Central memory CD4-positive, alpha-beta T cell (primary cell): Measurements from ENCODE around the gene CTPS2.

Experiments used
- DNase-seq: peaks from one replicate; pipeline ENCODE4 v3.0.0; 2022

CTPS2 gene

DNA sequence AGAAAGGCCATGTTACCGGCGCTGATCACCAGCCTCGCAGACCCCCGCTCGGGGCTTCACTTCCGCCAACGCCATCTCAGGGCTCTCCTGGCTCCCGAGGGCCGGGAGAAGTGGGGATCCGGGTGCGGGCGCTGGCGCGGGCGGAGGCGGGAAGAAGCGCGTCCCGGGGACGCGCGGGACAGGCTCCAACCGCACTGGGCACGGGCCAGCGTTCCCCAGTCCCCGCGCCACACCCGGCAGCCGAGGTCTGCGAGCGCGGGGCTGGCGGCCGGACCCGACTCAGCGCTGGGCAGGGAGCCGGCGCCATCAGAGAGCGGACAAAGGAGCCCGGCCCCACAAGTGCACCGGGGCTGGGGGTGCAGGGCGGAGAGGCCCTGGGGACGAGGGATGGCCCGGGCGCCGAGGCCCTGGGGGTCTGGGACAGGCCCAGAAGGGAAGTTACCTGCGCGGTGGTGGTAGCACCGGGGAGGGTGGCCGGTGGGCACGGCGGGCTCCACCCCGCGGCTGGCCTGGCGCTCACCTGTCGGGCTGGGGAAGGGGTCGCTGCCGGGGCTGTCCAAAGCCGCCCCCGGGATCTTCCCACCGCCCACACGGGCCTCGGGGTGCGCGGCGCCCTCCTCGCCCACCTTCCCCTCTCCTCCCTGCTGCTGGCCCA lies 449 bp downstream of the CTPS2 start:
- no peak for DNase-seq

DNA sequence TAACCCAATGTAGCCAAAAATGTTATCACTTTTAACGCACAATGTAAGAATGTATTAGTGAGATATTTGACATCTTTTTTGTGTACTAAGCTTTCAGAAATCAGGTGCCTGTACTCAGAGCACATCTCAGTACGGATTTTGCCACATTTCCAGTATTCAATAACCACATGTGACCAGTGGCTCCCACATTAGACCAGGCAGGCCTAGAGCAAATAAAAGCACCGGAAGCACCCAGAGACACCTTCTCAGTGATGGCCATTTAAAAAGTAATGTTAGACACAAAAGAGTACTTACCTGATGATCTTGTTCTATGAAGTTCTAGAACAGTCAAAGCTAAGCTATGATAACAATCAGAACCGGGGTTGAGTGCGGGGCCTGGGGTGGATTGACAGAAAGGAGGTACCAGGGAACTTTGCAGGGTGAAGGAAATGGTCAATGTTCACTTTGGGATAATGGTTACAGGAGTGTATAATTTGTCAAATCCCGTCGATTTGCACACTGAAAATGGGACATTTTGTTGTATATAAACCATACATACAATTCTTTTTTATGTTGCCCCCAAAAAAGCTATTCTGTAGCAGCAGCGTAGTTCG lies 1.2 kb downstream of the CTPS2 start:
- DNase-seq, result no peak

DNA sequence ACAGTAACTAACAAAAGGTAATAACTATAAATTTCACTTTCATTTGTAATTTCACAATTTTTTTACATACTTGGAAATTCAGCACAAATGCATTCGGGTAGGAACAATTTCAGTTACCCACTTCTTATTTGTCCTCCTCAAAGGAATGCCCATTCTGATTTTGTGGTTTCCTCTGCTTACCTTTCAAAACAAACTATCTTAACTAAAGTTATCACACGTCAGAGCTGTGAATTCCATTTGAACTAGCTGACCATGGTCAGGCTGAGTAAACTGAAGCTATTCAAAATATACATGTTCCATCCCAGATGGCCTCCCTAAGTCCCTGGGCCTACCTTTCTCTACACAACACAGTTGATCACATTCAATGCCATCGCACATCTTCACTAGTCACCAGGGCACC lies 4.5 kb downstream of the CTPS2 start:
- no peak for DNase-seq

DNA sequence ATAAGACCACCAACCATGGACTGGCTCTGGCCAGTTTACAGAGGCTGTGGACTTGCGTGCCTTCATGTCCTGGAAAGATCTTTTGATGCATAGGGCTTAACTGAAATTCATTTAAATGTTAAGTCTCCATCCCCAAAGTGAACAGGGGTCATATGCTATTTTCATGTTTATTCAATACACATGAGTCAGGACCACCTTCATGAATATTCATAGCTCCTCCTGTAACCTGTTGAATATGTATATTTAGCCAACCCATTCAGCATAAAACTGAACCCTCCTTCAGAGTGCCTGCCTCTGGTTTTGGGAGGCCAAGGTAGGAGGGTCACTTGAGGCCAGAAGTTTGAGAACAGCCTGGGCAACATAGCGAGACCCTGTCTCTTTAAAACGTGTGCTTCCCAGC lies 7.1 kb downstream of the CTPS2 start:
- DNase-seq, result no peak

DNA sequence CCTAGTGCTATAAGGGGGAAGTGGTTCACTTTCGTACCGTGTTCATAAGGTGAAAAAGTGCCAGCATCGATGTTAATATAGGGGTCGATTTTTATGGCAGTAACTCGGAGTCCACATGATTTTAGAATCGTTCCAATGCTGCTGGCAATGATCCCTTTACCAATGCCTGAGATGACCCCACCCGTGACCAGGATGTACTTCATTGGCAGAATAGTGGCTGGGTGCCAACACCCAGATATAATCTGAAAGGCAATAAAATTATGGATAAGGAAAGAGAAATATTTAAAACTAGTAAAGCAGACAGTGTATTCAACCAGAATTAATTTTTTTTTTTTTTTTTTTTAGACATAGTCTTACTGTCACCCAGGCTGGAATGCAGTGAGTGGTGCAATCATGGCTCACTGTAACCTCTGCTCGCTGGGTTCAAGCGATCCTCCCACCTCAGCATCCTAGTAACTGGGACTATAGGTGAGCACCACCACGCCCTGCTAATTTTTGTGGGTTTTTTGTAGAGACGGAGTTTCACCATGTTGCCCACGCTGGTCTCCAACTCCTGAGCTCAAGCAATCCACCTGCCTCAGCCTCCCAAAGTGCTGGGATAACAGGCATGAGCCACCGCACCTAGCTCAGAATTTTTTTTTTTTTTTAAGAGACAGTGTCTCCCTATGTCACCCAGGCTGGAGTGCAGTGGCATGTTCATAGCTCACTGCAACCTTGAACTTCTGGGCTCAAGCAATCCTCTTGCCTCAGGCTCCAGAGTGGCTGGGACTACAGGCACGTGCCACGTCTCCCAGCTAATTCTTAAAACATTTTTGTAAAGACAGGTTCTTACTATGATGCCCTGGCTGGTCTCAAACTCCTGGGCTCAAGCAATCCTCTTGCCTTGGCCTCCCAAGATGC lies 9.5 kb downstream of the CTPS2 start:
- no peak for DNase-seq

DNA sequence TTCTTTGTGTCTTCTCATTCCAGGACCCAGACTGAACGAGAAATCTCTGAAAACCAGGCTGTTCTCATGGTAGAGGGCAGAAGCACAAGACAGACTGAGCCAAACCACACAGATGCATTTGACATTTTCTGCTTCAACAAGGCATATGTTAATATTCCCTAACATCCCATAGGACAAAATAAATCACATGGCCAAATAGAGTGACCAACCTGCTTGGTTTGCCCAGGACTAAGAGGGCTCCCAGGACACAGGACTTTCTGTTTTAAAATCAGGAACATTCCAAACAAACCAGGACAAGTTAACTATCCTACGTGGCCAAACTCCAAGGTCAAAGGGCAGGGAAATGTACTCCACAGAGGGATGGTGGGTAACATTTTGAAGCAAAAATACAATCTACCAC lies 11.7 kb downstream of the CTPS2 start:
- DNase-seq, result no peak

DNA sequence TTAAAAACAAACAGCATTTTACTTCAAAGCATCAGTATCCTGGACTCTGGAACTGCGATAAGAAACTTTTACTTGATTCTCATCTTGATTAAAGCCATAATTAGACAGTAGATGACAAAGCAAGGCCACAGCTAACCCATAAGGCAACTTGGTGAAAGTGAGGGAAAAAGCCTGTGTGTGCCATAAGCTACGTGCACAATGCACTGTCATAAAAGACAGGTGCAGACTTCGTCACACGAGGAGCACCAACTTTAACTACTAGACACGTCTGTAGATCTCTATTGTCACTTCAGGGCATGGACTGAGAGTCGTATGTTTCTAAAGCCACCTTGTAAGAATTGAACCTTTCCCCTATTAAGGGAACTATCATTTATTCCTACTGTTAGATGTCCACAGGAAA lies 13.1 kb downstream of the CTPS2 start:
- no peak for DNase-seq

DNA sequence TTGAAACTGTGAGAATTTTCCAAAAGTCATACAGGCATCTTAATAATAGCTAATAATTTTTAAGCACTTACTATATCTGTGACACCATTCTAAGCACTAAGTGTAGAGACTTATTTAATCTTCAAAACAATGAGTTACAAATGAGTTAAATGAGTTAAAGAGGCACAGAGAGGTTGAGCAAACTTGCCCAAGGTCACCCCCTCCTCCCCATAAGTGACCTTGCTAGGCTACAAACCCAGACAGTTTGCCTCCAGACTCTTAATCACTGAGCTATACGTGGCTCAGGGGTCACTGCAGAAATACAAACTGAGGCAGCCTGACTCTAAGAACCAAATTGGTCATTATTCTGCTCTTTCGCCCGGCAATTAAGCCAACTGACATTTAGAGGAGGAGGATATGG lies 15.5 kb downstream of the CTPS2 start:
- DNase-seq, result no peak

DNA sequence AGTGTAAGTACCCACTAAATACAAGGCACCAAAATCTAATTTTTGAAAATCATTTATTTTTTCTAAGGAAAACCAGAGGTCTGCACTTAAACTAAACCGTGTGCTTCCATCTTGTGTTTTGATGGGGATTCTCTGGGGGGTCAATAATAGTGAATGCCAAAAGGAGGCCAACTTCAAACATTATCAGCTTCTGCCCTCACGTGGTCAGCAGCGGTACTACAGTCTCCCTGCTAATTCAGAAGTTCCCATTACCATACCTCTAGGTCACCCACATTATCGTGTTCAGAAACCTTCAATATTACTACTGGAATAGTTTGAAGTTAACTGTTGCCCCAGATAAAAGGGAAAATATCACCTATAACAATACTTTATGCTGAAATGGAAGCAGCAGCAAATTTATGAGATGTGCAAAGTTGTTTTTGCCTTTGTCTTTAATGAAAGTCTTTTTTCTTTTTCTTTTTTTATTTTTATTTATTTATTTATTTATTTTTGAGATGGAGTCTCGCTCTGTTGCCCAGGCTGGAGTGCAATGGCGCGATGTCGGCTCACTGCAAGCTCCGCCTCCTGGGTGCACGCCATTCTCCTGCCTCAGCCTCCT lies 17.3 kb downstream of the CTPS2 start:
- peak; percentile 38 for DNase-seq

DNA sequence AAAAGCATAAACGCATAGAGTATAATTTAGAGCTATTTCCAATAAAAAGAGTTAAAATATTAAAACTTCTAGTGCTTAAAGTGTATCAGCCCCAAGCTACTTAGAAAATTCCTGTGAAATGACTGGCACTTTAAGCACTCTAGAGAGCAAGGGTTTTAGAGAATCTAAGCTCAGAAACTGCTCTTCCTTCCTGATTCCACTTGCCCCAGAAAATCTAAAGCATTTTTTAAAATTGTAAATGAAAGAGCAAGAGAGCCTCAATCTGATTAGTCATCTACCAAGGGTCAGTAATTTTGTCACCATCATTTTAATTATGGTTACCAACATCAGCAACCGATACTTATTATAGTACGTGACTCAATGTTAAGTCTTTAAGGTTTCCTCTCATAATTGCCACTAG lies 25.0 kb downstream of the CTPS2 start:
- no peak for DNase-seq

DNA sequence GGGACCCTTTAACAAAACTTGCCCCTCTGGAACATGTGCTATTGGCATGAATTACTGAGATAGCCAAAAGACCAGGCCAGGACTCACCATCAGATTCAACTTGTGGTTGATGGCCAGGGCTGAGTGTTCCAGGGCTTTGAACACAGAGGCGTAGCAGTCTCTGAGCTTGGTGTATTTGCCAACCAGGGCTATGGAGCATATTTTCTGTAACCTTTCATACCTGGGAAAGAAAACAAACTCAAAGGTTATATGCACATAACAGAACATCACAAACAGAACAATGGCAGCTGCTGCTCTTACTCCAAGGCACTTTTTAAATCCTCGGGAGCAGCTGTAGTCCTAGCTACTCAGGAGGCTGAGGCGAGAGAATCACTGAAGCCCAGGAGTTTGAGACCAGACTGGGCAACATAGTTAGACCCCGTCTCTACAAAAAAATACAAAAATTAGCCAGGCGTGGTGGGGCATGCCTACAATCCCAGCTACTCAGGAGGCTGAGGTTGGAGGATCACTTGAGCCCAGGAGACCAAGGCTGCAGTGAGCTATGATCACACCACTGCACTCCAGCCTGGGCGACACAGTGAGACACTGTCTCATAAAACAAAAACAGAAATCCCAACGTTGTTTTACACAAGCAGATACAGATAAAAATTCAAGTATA lies 29.3 kb downstream of the CTPS2 start:
- DNase-seq, result no peak

DNA sequence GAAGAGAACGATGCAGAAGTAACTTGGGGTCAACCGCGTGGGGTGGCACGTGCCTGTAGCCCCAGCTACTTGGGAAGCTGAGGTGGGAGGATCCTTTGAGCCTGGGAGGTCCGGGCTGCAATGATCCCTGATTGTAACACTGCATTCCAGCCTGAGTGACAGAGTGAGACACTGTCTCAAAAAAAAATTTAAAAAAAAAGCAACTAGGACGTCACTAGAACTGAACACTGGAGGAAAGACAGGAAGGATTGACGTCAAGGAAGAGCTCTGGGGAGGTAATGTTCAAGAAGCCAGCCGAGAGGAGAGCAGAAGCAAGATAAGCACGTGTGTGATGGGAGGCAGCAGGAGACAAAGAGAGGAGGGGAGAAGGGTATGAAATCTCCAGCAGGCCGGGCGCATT lies 33.8 kb downstream of the CTPS2 start:
- DNase-seq, result no peak

DNA sequence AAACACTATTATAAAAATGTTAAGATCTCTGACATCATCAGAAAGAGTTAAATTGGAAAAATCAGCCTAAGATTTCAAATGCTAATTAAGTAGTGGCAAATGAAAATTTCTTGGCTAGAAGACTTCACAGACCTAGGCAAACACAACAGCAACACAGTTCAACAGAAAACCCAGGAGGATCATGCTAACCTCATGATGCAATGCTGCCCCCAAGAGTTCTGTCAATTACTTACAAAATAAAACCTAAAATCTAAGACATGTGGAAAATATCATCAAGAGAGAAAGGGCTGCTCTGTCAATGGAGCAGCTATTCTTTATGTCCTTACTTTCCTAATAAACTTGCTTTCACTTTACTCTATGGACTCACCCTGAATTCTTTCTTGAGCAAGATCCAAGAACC lies 41.5 kb downstream of the CTPS2 start:
- DNase-seq, result peak; percentile 35

DNA sequence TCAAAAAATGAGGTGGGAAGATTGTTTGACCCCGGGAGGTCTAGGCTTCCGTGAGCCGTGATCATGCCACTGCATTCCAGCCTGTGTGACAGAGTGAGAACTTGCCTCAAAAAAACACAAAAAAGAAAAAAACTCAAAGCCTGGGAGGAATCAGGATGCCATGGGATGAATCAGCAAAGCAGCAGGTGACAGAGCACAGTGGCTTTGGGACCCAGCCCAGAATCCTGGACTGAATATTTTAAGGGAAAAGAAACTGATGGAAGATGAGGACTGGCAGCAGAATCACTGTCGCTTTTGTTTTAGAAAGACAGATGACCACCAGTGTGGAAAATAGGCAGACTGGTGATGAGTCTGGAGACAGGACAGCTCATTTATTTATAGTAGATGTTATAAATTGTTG lies 45.9 kb downstream of the CTPS2 start:
- DNase-seq, result no peak

DNA sequence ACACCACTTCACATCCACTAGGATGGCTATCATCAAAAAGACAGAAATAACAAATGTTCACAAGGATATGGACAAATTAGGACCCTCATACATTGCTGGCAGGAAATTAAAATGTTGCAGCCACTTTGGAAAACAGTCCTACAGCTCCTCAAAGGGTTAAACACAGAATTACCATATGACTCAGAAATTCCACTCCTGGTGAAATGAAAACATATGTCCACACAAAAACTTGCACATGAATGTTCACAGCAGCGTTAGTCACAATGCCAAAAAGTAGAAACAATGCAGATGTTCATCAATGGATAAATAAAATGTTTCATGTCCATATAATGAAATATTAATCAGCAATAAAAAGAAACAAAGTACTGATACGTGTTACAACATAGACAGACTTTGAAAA lies 47.4 kb downstream of the CTPS2 start:
- DNase-seq, result no peak

DNA sequence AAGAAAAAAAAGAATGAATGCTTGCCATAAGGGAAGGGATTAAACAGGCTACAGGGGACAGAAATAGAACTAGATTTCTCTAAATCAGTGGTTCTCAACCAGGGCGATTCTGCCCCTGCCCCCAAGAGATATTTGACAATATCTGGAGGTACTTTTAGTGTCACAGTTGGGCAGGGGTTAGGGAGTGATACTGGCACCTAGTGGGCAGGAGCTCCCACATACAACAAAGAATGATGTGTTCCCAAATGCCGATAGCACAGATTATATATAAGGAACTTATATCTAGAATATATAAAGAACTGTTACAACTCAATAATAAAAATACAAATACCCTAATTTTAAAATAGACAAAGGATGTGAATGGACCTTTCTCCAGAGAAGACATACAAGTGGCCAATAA lies 47.8 kb downstream of the CTPS2 start:
- DNase-seq, result no peak

DNA sequence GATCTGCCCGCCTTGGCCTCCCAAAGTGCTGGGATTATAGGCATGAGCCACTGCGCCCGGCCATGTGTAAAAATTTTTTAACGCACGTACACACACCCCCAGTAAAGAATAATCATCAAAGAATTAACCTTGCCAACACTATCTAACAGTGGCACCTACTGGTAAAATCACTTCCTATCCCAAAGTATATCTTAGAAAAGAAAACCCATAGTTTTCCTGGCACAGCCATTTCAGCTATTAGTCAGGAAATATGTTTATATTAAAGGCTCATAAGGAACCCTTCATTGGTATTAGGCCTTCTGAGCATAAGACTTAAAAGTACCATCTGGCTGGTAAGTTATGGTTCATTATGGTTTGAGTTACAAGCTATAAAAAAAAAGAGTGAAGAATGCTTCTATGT lies 48.4 kb downstream of the CTPS2 start:
- DNase-seq, result no peak

DNA sequence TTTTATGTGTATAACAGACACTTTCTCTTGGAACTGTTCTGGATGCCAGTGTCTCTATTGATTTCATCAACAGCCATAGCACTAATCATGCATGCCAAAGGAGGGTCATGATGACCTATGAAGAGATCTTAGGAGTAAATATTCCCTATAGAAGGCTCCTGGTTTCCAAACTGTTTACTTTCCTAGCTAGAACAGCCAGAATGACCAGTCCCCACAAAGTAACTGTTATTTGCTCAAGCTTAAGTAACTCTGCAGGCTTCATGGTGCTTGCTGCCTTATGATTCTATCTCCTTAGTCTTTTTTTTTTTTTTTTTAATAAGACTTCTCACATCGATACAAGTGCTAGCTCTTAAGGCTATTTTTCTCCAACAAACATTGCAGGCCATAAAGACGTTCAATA lies 50.1 kb downstream of the CTPS2 start:
- no peak for DNase-seq

DNA sequence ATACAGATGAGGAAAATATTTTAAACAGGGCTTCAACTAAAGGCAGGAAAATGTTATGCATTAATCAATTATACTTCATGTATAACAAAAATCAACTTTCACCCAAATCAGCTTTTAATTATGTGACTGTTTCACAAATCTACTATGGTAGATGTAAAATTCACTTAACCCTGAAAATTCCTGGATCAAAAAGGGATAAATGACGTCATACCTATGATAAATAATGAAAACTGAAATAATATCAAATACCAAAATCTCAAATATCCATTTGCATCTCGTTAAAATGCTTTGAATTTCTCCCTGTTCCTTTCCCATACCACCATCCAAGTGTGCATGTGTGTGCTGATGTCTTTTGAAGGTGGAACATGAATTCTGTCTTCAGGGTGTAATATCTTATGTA lies 51.0 kb downstream of the CTPS2 start:
- DNase-seq, result no peak

DNA sequence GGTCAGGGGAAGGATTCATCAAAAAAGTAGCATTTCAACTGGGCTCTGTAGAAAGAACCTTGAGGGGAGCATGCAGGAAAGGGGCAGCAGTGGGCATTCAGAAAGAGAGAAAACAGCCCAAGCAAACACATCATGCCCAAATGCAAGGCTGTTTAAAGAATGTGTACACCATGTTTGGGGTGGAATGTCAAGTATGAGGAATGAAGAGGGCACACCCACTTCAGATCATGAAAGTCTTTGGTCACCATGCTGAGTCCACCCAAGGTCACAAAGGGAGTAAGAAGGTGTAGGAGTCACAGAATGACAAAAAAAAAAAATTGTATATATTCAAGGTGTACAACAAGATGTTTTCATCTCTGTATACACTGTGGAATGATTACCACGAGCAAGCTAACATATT lies 53.1 kb downstream of the CTPS2 start:
- DNase-seq, result no peak

DNA sequence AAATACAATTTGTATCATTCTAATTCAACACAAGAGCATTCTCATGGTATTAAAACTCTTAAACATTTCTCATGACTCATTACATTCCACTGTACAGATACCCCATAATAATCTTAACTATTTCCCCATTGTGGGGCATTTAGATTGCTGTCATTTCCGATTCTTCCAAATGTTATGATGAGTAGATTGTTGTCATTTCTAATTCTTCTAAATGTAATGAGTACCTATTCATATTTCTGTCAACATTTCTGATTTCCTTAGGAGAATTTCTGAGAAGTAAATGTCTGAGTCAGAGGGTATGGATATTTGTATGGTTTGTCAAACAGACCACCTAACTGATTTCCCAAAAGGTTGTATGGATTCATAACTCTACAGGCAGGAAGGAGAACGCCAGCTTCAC lies 54.2 kb downstream of the CTPS2 start:
- no peak for DNase-seq

DNA sequence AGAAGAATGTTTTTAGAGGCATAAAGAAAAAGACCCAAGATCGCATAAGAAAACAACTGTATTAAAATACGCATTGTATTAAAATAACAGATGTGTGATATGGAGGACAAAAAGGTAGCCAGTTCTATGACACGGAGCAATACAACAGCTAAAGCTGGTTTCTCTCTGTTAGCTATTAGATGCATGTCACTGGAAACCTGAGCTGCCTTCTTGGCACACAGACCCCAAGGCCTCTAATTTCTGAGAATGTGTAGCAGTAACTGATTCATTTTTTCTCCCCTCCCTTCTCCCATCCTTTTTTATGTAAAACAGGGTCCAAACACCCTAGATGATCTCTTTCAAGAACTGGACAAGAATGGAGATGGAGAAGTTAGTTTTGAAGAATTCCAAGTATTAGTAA lies 58.4 kb downstream of the CTPS2 start:
- DNase-seq, result no peak

DNA sequence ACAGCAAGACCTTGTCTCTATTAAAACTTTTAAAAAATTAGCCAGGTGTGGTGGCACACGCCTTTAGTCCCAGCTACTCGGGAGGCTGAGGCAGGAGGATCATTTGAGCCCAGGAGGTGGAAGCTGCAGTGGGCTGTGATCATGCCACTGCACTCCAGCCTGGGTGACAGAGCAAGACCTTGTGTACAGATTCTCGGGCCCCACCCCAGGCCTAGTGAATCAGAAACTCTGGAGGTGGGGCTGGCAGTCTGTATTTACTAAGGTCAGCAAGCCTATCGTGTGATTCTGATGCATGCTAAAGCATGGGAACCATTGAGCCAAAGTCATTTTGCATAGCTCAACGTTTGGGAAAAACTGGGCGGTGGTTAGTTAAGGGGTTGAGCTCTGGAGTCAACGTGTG lies 59.0 kb downstream of the CTPS2 start:
- DNase-seq, result no peak
